Stimulated activated CD4-positive, alpha-beta T cell treated with anti-CD3 and anti-CD28 coated beads, Interleukin-2, amount 100 ng/mL, for 4 hours (primary cell): Measurements from ENCODE around the gene LYL1.

Source experiments
- DNase-seq: peaks from one replicate; pipeline ENCODE4 v3.0.0-alpha.2; 2020; ENCODE audit warnings: low read depth

The LYL1 gene

DNA sequence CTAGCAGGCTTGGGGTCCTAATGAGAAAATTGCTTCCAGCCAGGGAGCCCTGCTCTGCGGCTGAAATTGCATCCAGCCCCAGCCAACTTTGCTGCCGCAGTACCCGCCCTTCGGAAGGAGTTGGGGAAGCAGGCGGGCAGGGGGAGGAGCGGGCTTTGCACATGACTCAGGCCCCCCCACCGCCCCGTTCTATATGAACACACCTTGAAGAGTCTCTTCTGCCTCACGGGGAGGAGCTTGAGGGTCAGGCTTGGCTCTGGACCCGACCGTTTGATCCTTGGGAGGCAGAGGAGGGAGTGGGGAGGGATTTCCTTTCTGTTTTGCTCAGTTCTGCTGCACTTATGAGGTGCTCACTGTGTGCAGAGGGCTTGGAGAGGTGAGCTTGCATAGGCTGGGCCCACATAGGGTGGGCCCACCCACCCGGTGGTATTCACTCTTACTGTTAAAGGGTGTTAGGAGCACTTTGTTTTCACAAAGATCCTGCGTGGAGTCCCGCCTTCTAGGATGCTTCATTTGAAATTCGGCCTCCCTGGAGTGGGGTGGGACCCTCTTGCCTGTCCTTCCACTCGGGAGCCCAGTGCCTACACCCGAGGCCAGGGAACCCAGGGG lies 46.5 kb downstream of the LYL1 start:
- no peak for DNase-seq

DNA sequence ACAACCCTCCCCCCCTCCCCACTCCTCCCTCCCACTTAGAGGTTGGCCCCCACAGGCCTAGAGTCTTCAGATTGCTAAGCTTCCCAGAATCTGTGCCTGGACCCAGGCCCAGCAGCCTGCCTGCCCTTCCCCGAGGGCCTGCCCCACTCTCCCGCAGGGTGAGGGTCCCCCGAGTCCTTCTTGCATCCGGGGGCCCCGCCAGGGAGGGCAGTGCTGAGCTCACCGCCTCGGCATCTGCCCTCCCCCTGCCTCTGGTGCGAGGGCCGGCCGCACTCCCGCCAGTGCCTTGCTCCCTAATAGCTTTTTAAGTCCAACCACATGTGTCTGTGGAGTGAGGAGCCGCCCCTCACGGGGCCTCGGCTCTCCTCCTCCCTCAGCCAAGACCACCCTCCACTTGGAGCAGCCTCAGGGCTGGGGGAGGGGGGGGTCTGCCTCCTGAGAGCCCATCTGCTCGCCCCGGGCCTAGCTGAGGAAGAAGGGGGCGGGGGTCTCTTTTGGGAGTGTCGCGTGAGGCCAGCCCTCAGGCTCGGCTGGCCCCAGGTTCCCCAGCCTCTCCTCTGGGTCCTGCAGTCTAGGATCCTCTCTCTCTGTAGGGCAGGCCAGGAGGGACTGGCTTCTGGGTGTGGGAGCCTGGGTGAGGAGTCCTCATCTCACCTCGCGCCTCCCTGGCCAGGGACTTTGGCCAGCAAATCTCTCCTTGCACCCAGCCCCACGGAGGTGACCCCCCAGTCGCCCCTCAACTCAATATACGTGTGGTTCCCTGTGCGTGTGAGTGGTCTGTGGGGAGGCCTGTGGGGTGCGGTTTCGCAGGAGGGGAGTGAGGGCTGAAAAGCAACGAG lies 47.2 kb downstream of the LYL1 start:
- no peak for DNase-seq

DNA sequence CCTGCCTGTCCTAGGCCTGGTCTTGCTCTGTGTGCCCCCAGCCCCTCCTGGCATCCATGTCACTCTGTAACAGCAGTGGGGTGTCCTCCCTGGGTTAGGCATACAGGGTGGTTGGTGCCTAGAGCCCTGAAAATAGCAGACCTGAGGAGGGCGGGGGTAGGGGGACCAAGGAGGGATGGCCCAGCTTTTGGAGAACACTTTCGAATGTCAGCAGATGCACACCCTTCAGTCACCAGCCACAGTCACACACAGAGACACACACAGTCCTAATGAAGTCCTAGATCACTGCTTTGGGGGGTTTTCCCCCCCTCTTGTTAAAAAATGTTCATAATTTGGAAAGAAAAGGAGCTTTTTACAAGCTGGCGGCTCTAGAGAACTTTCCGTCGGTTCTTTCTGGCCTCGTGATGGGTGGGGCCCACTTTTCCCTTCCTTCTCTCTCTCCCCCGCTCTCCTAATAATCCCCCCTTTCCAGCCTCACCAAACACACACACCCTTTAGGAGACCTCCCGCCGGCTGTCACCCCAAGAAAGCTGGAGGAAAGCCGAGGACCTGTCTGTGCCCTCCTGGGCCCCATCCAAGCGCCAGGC lies 47.9 kb downstream of the LYL1 start:
- no peak for DNase-seq

DNA sequence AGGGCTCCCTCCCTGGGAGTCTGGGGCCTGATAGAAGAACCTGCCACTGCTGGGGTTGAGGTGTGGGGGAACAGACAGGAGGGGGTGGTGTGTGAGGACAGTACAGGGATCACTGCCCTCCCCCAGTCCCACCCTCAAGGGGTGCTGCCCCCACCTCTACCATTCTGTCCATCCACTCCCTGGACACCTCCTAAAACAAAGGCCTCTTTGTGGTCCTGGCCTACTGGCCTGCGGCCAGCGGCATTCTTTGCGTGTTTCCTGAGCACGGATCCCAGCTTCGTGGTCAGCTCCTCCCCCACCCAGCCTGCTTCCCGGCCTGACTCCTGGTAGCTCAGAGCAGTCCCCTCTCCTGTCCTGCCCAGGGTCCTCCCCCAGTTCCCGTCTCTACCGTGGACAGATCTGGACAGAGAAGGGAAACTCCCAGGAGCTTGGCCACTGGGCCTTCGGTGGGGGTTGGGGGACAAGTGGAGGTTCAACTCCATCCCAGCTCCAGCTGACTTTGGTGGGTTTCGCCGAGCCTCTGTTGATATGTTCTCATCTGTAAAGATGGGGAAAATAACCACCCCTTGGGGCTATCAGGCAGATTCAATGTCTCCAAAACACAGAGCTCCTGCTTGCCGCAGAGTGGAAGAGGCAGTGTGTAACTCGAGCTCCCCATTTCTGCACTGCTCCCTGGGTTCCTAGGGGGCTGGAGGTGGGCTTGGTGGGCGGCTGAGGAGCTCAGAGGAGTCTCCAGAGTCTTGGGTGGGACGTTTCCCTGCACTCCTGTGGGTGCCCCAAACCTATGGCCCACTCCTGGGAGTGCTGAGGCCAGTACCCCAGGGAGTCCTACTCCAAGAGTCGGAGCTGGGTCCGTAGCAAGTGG lies 48.7 kb downstream of the LYL1 start:
- no peak for DNase-seq

DNA sequence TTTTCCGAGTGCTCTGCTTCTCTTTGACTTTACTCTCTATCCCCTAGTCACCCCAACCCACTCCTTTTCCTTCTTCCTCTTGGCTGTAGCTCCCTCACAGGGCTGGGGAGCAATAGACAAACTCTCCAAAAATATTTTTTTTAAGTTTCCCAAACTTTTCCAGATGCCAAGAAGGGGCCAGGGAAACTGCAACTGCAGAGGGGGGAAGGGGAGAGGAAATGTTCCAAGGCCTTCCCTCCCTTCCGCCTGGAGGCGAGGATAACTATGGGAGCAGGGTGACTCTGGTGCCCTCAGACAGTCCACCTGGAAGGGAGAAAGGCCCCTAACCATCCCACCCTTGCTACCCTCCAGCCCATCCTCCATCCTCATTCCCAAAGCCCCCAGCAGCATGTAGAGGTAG lies 49.4 kb downstream of the LYL1 start:
- DNase-seq, result no peak

DNA sequence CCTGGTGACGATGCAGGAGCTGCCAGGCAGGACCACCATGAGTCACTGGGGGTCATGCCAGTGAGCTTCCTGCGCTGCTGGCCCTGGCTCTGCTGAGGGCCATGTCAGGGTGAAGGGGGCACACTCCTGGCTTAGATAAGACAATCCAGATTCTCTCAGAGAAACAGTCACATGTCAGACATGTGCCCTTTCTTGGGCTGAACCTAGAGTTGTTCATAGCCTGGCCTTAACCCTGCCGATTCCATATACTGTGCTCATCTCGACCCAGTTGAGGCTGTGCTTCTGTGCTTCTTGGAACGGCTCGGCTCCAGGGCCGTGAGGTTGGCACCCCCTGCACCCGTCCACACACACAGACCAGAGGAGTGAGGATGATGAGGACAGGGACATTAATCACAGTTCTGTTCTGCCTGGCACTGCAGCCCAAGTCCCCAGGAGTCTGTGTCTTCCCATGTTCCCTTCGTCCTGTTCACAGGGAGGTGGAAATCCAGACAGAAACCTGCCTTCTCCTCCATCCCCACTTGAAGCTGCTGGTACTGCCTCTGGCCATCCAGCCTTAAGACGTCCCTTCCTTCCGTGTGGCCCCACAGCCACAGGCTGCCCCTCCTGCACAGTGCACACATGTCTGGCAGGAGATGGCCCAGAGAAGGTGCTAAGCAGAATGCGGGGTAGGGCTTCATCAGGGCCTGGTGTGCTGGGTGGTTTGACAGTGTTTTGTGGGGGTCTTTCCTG lies 50.0 kb downstream of the LYL1 start:
- no peak for DNase-seq

DNA sequence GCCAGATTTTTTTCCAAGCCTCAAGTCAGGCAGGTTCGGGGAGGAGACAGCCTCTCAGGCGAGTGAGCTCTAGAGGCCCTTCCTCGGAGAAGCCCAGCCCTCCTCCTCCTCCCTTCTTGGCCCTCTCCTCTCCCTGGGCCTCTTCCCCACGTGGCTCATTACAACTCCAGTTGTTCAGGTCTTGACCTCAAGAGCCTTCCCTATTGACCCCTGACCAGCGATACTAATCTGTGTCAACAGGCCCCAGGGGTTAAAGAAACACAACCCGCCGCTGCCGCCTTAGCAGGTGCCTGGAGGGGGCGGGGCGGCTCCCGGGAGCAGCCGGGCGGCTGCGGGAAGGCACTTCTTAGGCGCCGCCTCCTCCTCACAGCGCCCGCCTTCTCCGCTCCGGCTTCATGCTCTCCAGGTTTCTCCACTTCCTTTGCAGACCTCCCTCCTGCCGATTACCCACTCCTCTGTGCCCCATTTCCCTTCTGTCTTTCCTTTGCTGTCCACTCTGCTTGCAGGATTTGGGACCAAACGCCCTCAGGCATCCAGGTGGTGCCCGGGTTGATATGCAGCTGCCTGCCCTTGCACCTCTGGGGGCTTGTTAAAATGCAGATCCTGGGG lies 51.0 kb downstream of the LYL1 start:
- no peak for DNase-seq

DNA sequence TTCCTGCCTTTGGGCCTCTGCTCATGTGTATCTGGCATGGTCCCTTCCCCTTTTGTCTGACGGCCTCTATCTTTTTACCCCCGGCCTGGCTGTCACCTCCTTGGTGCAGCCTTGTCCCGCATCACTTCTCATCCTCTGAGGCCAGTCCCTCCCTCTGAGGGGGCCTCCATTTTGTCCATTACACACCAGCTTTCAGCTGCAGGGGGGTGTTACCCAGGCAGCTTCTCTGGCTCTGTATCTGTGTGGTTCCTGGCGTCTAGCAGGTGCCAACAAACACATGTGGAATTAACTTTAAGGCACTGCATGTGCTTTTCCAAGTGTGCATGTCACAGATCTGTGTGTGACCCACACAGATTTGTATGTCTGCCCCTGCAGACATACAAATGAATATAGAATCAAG lies 52.4 kb downstream of the LYL1 start:
- DNase-seq, result no peak
